Sigmoid colon (tissue), 7 donors: ENCODE results near the gene ZNRD2. TPM values are rescaled to one million over a fixed set of nuclear protein-coding genes. Genes with fewer than 3 reads are reported as not detected.

Experiments
- DNase-seq: peaks from one replicate; pipeline ENCODE4 v3.0.0-alpha.2; 2019
- H3K27ac ChIP-seq, 4 donors: fragments of 200-600 bp; sonication (generic); one replicate each; pipeline ENCODE4 v1.5.1; 2016 to 2019; ENCODE audit warnings: mild to moderate bottlenecking in 1 of 4
- H3K27me3 ChIP-seq, 3 donors: fragments of 200-600 bp; sonication (generic); one replicate each; pipeline ENCODE4 v1.5.1; 2019; ENCODE audit warnings: mild to moderate bottlenecking in 1 of 3
- H3K36me3 ChIP-seq, 4 donors: fragments of 200-600 bp; sonication (generic); one replicate each; pipeline ENCODE4 v1.5.1; 2016 to 2019
- H3K4me1 ChIP-seq, 4 donors: fragments of 200-600 bp; sonication (generic); one replicate each; pipeline ENCODE4 v1.5.1; 2017 to 2019
- H3K4me3 ChIP-seq, 4 donors: fragments of 200-600 bp; sonication (generic); one replicate each; pipeline ENCODE4 v1.5.1; 2017 to 2019; ENCODE audit warnings: mild to moderate bottlenecking in 2 of 4, moderate library complexity in 1 of 4
- H3K9me3 ChIP-seq, 4 donors: fragments of 200-600 bp in 3 of 4; sonication (generic) in 3 of 4; one replicate each; pipeline versions ENCODE4 v1.5.1 to v1.6.1; 2013 to 2019
- CTCF ChIP-seq, 4 experiments: fragments of 450-650 bp in 3 of 4; fragments of 200-600 bp in 1 of 4; IDR thresholded peaks; one replicate each; pipeline ENCODE4 v1.5.1; 2016 to 2019; ENCODE audit warnings: antibody characterized with exemption in 4 of 4, mild to moderate bottlenecking in 3 of 4, moderate library complexity in 2 of 4
- EP300 ChIP-seq, 4 donors: sonication (generic); formaldehyde crosslinking; IDR thresholded peaks; one replicate each; pipeline ENCODE4 v1.6.1; 2017; ENCODE audit warnings: antibody characterized with exemption in 4 of 4
- POLR2A ChIP-seq, 2 donors: fragments of 450-650 bp; IDR thresholded peaks; one replicate each; pipeline ENCODE4 v1.6.1; 2016; ENCODE audit warnings: antibody characterized with exemption in 2 of 2, mild to moderate bottlenecking in 2 of 2, moderate library complexity in 2 of 2
- POLR2AphosphoS5 ChIP-seq, 4 donors: sonication (generic); formaldehyde crosslinking; IDR thresholded peaks; one replicate each; pipeline ENCODE4 v1.6.1; 2017; ENCODE audit warnings: antibody characterized with exemption in 4 of 4
- WGBS, 2 donors: extraction: QIAGEN DNeasy Blood & Tissue Kit; methylation state at CpG; one replicate each; pipeline ENCODE4 v1.1.7; 2013; 5-methylcytosine and 5-hydroxymethylcytosine counted together
- intact Hi-C: fragments of 100-400 bp; cut with DNase I; formaldehyde crosslinking; loops from one replicate; pipeline ENCODE4 v1.15.1; 2023
- polyA plus RNA-seq, 3 donors: library from polyadenylated mRNA; stranded (reverse); fragments of 200-250 nt; gene quantifications; one replicate each; pipeline ENCODE4 v1.2.3, GENCODE V29; 2013
- total RNA-seq, 4 donors: library from RNA; depleted of rRNA; stranded (reverse); fragments of >200 nt; gene quantifications; one replicate each; pipeline ENCODE4 v1.1.0, GENCODE V29; 2016
- donor health status: healthy with polysubstance abuse.
- donor health status: Bipolar disorder and iron deficiency.
- donor health status: healthy.

Gene ZNRD2
- total and polyA plus RNA-seq, 7 donors, result 24.9 to 61.0 (median 52.6) TPM

GRCh38 chr11:65529475-65530156, 40.7 kb upstream of the ZNRD2 start:
- H3K27me3 ChIP-seq, result no peaks in the 10 kb centered on the region
- H3K4me3 ChIP-seq, result no peak overlapping the region
- H3K36me3 ChIP-seq, result peaks cover 30 to 83% (median 40%) of the 10 kb centered on the region in 4 donors
- DNase-seq, result no peak
- WGBS, 2 donors, result 87% methylated on average over 10 of the region's 10 CpGs
- TF ChIP-seq EP300 (IDR thresholded peaks at IDR 0.05) (no peak), POLR2A (IDR thresholded peaks at IDR 0.05) (no peak), POLR2AphosphoS5 (IDR thresholded peaks at IDR 0.05) (no peak), CTCF (IDR thresholded peaks at IDR 0.05) (no peak)
- intact Hi-C loops, result no loop called here
- no peak overlapping the region for H3K27ac ChIP-seq
- peaks cover 0 to 19% (median 15%) of the 10 kb centered on the region in 4 donors for H3K4me1 ChIP-seq
- no peaks in the 10 kb centered on the region for H3K9me3 ChIP-seq

- peaks cover 0 to 19% (median 15%) of the 10 kb centered on the region in 4 donors for H3K4me1 ChIP-seq
- DNase-seq, result no peak
- WGBS, 2 donors, result 85 to 86% methylated on average over 5 of the region's 5 CpGs
- intact Hi-C loops, result no loop called here
- no peaks in the 10 kb centered on the region for H3K9me3 ChIP-seq
- TF ChIP-seq EP300 (IDR thresholded peaks at IDR 0.05), result no peak
- TF ChIP-seq CTCF (IDR thresholded peaks at IDR 0.05), result no peak
- TF ChIP-seq POLR2A (IDR thresholded peaks at IDR 0.05), result no peak
- TF ChIP-seq POLR2AphosphoS5 (IDR thresholded peaks at IDR 0.05), result no peak
- no peak overlapping the region for H3K4me3 ChIP-seq
- H3K36me3 ChIP-seq, result peaks cover 30 to 88% (median 41%) of the 10 kb centered on the region in 4 donors
- H3K27me3 ChIP-seq, result no peaks in the 10 kb centered on the region
- no peak overlapping the region for H3K27ac ChIP-seq
Observed at GRCh38 chr11:65530157-65530496, 40.1 kb upstream of the ZNRD2 start.

- TF ChIP-seq EP300 (IDR thresholded peaks at IDR 0.05) (no peak), POLR2A (IDR thresholded peaks at IDR 0.05) (no peak)
- no peak overlapping the region for H3K4me3 ChIP-seq
- peak overlapping the region in 1 of 4 donors; percentile 45 for H3K27ac ChIP-seq
- H3K4me1 ChIP-seq, result no peaks in the 10 kb centered on the region
- DNase-seq, result peak; percentile 69
- WGBS, 2 donors, result 91% methylated on average over 15 of the region's 15 CpGs
- H3K27me3 ChIP-seq, result no peaks in the 10 kb centered on the region
- H3K9me3 ChIP-seq, result no peaks in the 10 kb centered on the region
- intact Hi-C loops, result no loop called here
- H3K36me3 ChIP-seq, result peaks cover 33 to 96% (median 46%) of the 10 kb centered on the region in 4 donors
Observed at GRCh38 chr11:65532388-65533064, 37.8 kb upstream of the ZNRD2 start.

- WGBS, 2 donors, result 88 to 95% methylated on average over 9 of the region's 9 CpGs
- intact Hi-C loops, result no loop called here
- peaks cover 0 to 11% (median 10%) of the 10 kb centered on the region in 4 donors for H3K4me1 ChIP-seq
- no peak for DNase-seq
- H3K36me3 ChIP-seq, result peaks cover 28 to 91% (median 59%) of the 10 kb centered on the region in 4 donors
- no peaks in the 10 kb centered on the region for H3K9me3 ChIP-seq
- TF ChIP-seq EP300 (IDR thresholded peaks at IDR 0.05) (no peak), POLR2AphosphoS5 (IDR thresholded peaks at IDR 0.05) (peak in 1 of 4 donors; percentile 6)
- no peaks in the 10 kb centered on the region for H3K27me3 ChIP-seq
- no peak overlapping the region for H3K27ac ChIP-seq
- H3K4me3 ChIP-seq, result no peak overlapping the region
Observed at GRCh38 chr11:65535102-65535501, 35.2 kb upstream of the ZNRD2 start.

- TF ChIP-seq CTCF (IDR thresholded peaks at IDR 0.05) (no peak), POLR2A (IDR thresholded peaks at IDR 0.05) (no peak), EP300 (IDR thresholded peaks at IDR 0.05) (no peak), POLR2AphosphoS5 (IDR thresholded peaks at IDR 0.05) (no peak)
- Histone ChIP-seq H3K4me1 (peaks cover 0 to 27% (median 23%) of the 10 kb centered on the region in 4 donors), H3K36me3 (peaks cover 13 to 76% (median 44%) of the 10 kb centered on the region in 4 donors), H3K27ac (no peak overlapping the region), H3K9me3 (no peaks in the 10 kb centered on the region), H3K4me3 (no peak overlapping the region), H3K27me3 (no peaks in the 10 kb centered on the region)
- intact Hi-C loops, result no loop called here
- DNase-seq, result peak; percentile 67
- 83 to 90% methylated on average over 12 of the region's 12 CpGs for WGBS, 2 donors
Observed at GRCh38 chr11:65536412-65537295, 33.6 kb upstream of the ZNRD2 start.
